GM19397 (cell line): ENCODE data around the gene CALCOCO1.

Source experiments
- ATAC-seq: cut with Tn5 transposase; IDR thresholded peaks from one replicate; pipeline ENCODE4 v1.9.1; 2021; ENCODE audit warnings: mild to moderate bottlenecking, moderate library complexity; ENCODE audit not compliant: unreplicated experiment

The CALCOCO1 gene

GRCh38 chr12:53752621-53753020, 25.4 kb upstream of the CALCOCO1 start:
- ATAC-seq = no peak

GRCh38 chr12:53752192-53752601, 24.9 kb upstream of the CALCOCO1 start:
- ATAC-seq = no peak

- ATAC-seq = peak; percentile 33
Observed at GRCh38 chr12:53751336-53752191, 24.3 kb upstream of the CALCOCO1 start, which contains the start of gene CISTR. Gene CISTR, minus strand, starts transcription at chr12:53751979.

- ATAC-seq = peak; percentile 28
Observed at GRCh38 chr12:53750812-53751335, 23.6 kb upstream of the CALCOCO1 start.

- no peak for ATAC-seq
Observed at GRCh38 chr12:53749986-53750811, 22.9 kb upstream of the CALCOCO1 start.

- ATAC-seq = no peak
Observed at GRCh38 chr12:53748072-53748840, 21.0 kb upstream of the CALCOCO1 start.

- ATAC-seq = no peak
Observed at GRCh38 chr12:53747095-53747494, 19.8 kb upstream of the CALCOCO1 start.

GRCh38 chr12:53746592-53747092, 19.4 kb upstream of the CALCOCO1 start:
- peak; percentile 46 for ATAC-seq

GRCh38 chr12:53744751-53745150, 17.5 kb upstream of the CALCOCO1 start:
- no peak for ATAC-seq

GRCh38 chr12:53744130-53744441, 16.8 kb upstream of the CALCOCO1 start:
- no peak for ATAC-seq

GRCh38 chr12:53743266-53744129, 16.2 kb upstream of the CALCOCO1 start:
- no peak for ATAC-seq

GRCh38 chr12:53740130-53740491, 12.9 kb upstream of the CALCOCO1 start:
- ATAC-seq = no peak

- no peak for ATAC-seq
Observed at GRCh38 chr12:53739214-53740129, 12.2 kb upstream of the CALCOCO1 start.

- ATAC-seq = no peak
Observed at GRCh38 chr12:53738406-53739213, 11.4 kb upstream of the CALCOCO1 start.

- ATAC-seq = no peak
Observed at GRCh38 chr12:53737951-53738405, 10.7 kb upstream of the CALCOCO1 start.

GRCh38 chr12:53737093-53737808, 10.0 kb upstream of the CALCOCO1 start:
- ATAC-seq = no peak

GRCh38 chr12:53736592-53736991, 9.3 kb upstream of the CALCOCO1 start:
- ATAC-seq = no peak
